MCF 10A (cell line): ENCODE results near the gene GMDS. TPM values are rescaled to one million over a fixed set of nuclear protein-coding genes. Genes with fewer than 3 reads are reported as not detected.

Experiments
- BruUV-seq: library from RNA; stranded (reverse); fragments of 400-500 nt; replicated peaks from 2 replicates; lab custom pipeline; 2021; lab: Mats Ljungman, UMichigan
- CTCF ChIA-PET: fragments of 300-600 bp; sonication (Branson Sonifier 250); formaldehyde crosslinking; extraction: SDS; loops from one replicate; lab custom pipeline; 2021; ENCODE audit warnings: antibody characterized with exemption, inconsistent platforms; lab: Yijun Ruan, JAX
- POLR2A ChIA-PET: fragments of 300-600, 350-650 bp; sonication (Branson Sonifier 250); formaldehyde crosslinking; extraction: SDS; loops from one replicate; lab custom pipeline; 2020; ENCODE audit warnings: antibody characterized with exemption, inconsistent platforms; lab: Yijun Ruan, JAX
- DNase-seq: peaks from one replicate; pipeline ENCODE4 v3.0.0-alpha.2; 2018; ENCODE audit not compliant: unreplicated experiment
- H3K27ac Mint-ChIP-seq: one replicate; pipeline ENCODE4 v1.8.0; 2022; ENCODE audit warnings: mild to moderate bottlenecking, low read depth, mixed read lengths; ENCODE audit not compliant: unreplicated experiment
- H3K27me3 Mint-ChIP-seq: one replicate; pipeline ENCODE4 v1.8.0; 2022; ENCODE audit warnings: mixed read lengths; ENCODE audit not compliant: insufficient read depth, unreplicated experiment
- H3K36me3 Mint-ChIP-seq: one replicate; pipeline ENCODE4 v1.8.0; 2022; ENCODE audit warnings: mild to moderate bottlenecking, moderate library complexity, mixed read lengths; ENCODE audit not compliant: insufficient read depth, unreplicated experiment
- H3K4me1 Mint-ChIP-seq: one replicate; pipeline ENCODE4 v1.8.0; 2022; ENCODE audit warnings: mixed read lengths; ENCODE audit not compliant: insufficient read depth, unreplicated experiment
- H3K4me3 Mint-ChIP-seq: one replicate; pipeline ENCODE4 v1.8.0; 2022; ENCODE audit warnings: mild to moderate bottlenecking, moderate library complexity, mixed read lengths; ENCODE audit not compliant: unreplicated experiment
- H3K9me3 Mint-ChIP-seq: one replicate; pipeline ENCODE4 v1.8.0; 2022; ENCODE audit warnings: mixed read lengths; ENCODE audit not compliant: unreplicated experiment
- intact Hi-C: fragments of 100-400 bp; cut with micrococcal nuclease; formaldehyde crosslinking; loops from 2 replicates; pipeline ENCODE4 v1.14.1; 2022
- total RNA-seq: library from RNA; stranded (reverse); gene quantifications from 2 replicates; pipeline ENCODE4 v1.2.3, GENCODE V29; 2022
- TF ChIP-seq, protein P1 (sequence below): fragments of 200-600 bp; IDR thresholded peaks from one replicate; pipeline ENCODE4 v1.8.0; 2022; ENCODE audit warnings: antibody characterized with exemption, mild to moderate bottlenecking; ENCODE audit not compliant: unreplicated experiment

The GMDS gene
- total RNA-seq, 1 experiment from 2014 or later: 24.9 TPM

DNA sequence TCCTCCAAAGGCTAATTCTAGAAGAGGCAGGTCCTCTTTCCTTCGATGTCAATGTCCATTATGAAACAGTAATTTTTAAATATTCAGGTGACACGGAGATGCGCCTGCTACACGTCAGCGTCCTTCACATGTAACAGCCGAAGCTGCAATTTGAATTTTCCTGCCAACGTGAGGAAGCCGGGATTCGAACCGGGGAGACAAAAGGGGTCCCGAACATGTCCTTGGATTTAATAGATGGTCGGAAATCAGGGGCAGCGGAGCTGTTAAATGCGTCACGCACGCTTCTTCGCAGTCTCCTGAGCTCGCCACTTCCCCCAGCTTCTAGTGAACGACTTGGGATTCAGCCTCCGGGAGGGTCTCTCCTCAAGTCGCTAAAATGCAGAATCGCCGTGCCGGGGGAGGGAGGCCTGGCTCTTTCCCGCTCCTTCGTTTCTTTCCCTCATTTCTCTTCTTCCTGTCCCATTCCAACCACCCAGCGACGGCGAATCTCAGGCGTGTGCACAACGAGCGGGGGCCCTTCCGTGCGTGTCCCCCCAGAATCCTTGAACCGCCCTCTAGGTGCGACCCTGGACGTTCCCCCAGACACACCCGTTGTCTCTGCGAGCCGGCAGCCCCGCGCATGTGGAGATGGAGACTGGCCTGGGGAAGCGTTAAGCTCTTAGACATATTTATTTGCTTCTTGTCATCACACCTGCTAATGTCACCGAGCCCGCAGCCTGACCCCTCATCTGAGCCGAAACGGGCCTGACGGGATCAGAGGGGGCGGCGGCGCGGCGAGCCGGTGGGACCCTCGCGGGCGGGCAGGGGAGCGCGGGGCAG is 637.0 kb downstream of the GMDS start:
- Mint-ChIP-seq H3K4me3 (peak overlapping the region; percentile 92), H3K9me3 (no peaks in the 10 kb centered on the region), H3K36me3 (peaks cover 6% of the 10 kb centered on the region), H3K27me3 (no peaks in the 10 kb centered on the region), H3K4me1 (no peaks in the 10 kb centered on the region), H3K27ac (peak overlapping the region; percentile 66)
- BruUV-seq: TSS peak; percentile 60
- TF ChIP-seq, protein P1, sequence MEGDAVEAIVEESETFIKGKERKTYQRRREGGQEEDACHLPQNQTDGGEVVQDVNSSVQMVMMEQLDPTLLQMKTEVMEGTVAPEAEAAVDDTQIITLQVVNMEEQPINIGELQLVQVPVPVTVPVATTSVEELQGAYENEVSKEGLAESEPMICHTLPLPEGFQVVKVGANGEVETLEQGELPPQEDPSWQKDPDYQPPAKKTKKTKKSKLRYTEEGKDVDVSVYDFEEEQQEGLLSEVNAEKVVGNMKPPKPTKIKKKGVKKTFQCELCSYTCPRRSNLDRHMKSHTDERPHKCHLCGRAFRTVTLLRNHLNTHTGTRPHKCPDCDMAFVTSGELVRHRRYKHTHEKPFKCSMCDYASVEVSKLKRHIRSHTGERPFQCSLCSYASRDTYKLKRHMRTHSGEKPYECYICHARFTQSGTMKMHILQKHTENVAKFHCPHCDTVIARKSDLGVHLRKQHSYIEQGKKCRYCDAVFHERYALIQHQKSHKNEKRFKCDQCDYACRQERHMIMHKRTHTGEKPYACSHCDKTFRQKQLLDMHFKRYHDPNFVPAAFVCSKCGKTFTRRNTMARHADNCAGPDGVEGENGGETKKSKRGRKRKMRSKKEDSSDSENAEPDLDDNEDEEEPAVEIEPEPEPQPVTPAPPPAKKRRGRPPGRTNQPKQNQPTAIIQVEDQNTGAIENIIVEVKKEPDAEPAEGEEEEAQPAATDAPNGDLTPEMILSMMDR: no peak
- CTCF ChIA-PET: interaction anchor here (0.6 to 3.6 kb wide), 9 partner anchors 12 to 1157 kb away, joined by 3 to 25 read pairs (median 3); no protein-coding TSS in a partner anchor
- intact Hi-C loops: loop anchor here (1.0 kb wide), 1 partner anchor 429 kb away; no protein-coding TSS in a partner anchor
- DNase-seq: no peak
- POLR2A ChIA-PET: interaction anchor here (0.7 to 1.4 kb wide), 2 partner anchors 489 to 496 kb away, joined by 3 to 7 read pairs; no protein-coding TSS in a partner anchor

DNA sequence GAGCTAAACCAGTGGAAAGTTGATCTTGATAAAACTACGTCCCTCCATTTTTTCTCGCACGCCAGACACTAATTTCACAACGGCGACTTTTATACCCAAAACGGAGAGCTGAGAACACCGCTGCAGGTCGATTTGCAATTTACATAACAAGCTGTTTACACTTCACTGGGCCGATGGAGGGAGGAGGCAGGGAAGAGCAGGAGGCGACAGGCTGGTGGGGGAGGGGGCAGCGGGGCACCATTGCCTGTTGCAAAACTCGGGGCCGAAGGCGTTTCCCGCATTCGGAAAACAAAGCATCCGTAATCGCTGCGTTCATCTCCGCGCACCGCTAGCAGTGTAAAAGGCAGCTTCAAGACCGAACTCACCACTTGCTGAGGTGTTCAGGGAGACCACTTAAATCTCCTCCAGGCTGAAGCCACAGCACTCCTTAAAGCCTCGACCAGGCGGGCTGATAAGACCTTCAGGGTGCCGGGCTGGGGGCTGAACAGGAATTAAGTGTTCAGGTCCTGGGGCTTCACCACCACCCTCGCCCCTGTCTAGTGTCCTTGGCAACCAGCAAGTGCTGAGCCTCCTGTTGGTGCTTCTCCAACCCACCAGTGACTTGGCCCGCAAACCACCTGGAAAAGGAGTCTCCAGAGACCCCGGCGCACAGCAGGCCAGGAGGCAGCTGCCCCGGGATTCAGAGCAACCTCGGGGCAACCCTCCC is 637.7 kb downstream of the GMDS start:
- TF ChIP-seq, protein P1: no peak
- CTCF ChIA-PET: interaction anchor here (0.6 to 3.6 kb wide), 10 partner anchors 10 to 1158 kb away, joined by 3 to 25 read pairs (median 4); no protein-coding TSS in a partner anchor
- H3K9me3 Mint-ChIP-seq: no peaks in the 10 kb centered on the region
- POLR2A ChIA-PET: interaction anchor here (0.6 to 1.4 kb wide), 3 partner anchors 490 to 1090 kb away, joined by 3 to 7 read pairs (median 3); no protein-coding TSS in a partner anchor
- no peak for DNase-seq
- no TSS peak for BruUV-seq
- H3K4me1 Mint-ChIP-seq: no peaks in the 10 kb centered on the region
- H3K27ac Mint-ChIP-seq: no peak overlapping the region
- peak overlapping the region; percentile 92 for H3K4me3 Mint-ChIP-seq
- intact Hi-C loops: no loop called here
- no peaks in the 10 kb centered on the region for H3K27me3 Mint-ChIP-seq
- no peaks in the 10 kb centered on the region for H3K36me3 Mint-ChIP-seq

DNA sequence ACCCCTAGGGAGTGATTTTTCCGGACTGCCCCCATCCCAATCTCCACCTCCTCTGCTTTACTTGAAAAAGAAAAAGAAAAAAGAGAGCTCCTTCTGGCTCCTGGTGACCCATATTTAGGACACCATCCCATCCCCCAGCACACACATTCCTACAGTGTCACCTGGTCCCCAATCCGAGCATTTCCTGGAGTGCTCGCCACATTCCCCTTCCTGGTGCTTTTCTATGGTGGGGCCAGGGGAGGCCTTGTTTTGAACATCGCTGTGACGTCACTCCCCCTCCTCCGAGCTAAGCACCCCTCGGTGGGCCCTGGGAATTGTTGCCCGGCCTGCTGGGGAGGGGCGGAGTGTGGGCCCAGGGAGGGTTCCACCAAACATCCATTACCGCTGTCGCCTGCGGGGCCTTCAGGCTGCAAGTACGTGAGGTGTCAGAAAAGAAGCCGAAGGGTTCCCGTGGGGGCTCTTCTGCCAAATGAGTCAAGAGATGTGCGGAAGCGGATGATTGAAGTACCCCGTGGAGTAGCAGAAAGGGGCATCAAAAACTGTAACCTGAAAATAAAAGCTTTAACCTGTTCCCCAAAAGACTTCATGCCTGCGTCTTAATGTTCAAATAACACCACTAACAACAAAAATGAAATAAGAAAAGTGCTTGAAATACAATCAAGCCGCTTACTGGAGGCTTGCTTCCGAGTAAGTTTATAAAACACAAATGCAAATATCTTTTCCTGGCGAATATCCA is 638.5 kb downstream of the GMDS start:
- H3K9me3 Mint-ChIP-seq: no peaks in the 10 kb centered on the region
- TF ChIP-seq, protein P1: no peak
- no peak for DNase-seq
- H3K36me3 Mint-ChIP-seq: no peaks in the 10 kb centered on the region
- ChIA-PET POLR2A (interaction anchor here (0.6 to 1.4 kb wide), 6 partner anchors 9 to 1090 kb away, joined by 3 to 7 read pairs (median 3); no protein-coding TSS in a partner anchor), CTCF (interaction anchor here (0.5 to 3.6 kb wide), 14 partner anchors 9 to 1088 kb away, joined by 3 to 25 read pairs (median 4); no protein-coding TSS in a partner anchor)
- intact Hi-C loops: no loop called here
- BruUV-seq: no TSS peak
- no peaks in the 10 kb centered on the region for H3K4me1 Mint-ChIP-seq
- no peaks in the 10 kb centered on the region for H3K27me3 Mint-ChIP-seq
- H3K4me3 Mint-ChIP-seq: peak overlapping the region; percentile 25
- no peak overlapping the region for H3K27ac Mint-ChIP-seq
